HepG2 (cell line): ENCODE results near the gene AKAP1. TPM values are rescaled to one million over a fixed set of nuclear protein-coding genes. Genes with fewer than 3 reads are reported as not detected.

Experiments
- ATAC-seq: fragments of 200-7000 bp; cut with Tn5 transposase; 3 replicates; pipeline ENCODE4 v1.9.1; 2020; ENCODE audit warnings: mild to moderate bottlenecking, moderate library complexity
- BruUV-seq: library from RNA; stranded (reverse); fragments of 400-500 nt; replicated peaks from 2 replicates; lab custom pipeline; 2021; lab: Mats Ljungman, UMichigan
- CTCF ChIA-PET: fragments of 300-600 bp; formaldehyde crosslinking; extraction: SDS; loops from one replicate; lab custom pipeline; 2021; ENCODE audit warnings: low total read pairs, inconsistent platforms, low intra/inter-chr PET ratio; lab: Yijun Ruan, JAX
- POLR2A ChIA-PET: fragments of 350-600 bp; sonication (Branson Sonifier 250); formaldehyde crosslinking; loops from one replicate; lab custom pipeline; 2020; ENCODE audit warnings: antibody characterized with exemption, inconsistent platforms; lab: Yijun Ruan, JAX
- DNase-seq: peaks from one replicate; pipeline ENCODE4 v3.0.0-alpha.2; 2015; ENCODE audit warnings: low spot score
- FAIRE-seq: peaks from 3 replicates; lab custom pipeline; 2011; peaks lifted over from hg19 to GRCh38; lab: Jason Lieb, UNC
- H2AFZ ChIP-seq: one replicate; pipeline ENCODE4 v1.6.1; 2011; ENCODE audit warnings: low read length, inconsistent platforms
- H3K27ac ChIP-seq: fragments of 300-600 bp; 3 replicates; pipeline ENCODE4 v1.8.0; 2011; ENCODE audit warnings: mixed run types, mild to moderate bottlenecking, mixed read lengths, low read length, inconsistent platforms; ENCODE audit not compliant: insufficient read depth; ENCODE audit errors: extremely low read length
- H3K27me3 ChIP-seq, 2 experiments: fragments of 200-600 bp in 1 of 2; 2 replicates in 1 of 2; 3 replicates in 1 of 2; pipeline versions ENCODE4 v1.6.0 to v1.8.0; 2011; ENCODE audit warnings: low read length in 2 of 2, mild to moderate bottlenecking in 2 of 2, moderate library complexity in 2 of 2, inconsistent platforms in 1 of 2; ENCODE audit not compliant: insufficient read depth in 2 of 2, control insufficient read depth in 1 of 2
- H3K36me3 ChIP-seq, 2 experiments: fragments of 200-600 bp in 1 of 2; replicated peaks in 1 of 2; 2 replicates in 1 of 2; 3 replicates in 1 of 2; pipeline versions ENCODE4 v1.5.1 to v1.8.0; 2011; ENCODE audit warnings: low read length in 2 of 2, inconsistent platforms in 1 of 2; ENCODE audit not compliant: insufficient read depth in 2 of 2, control insufficient read depth in 1 of 2
- H3K4me1 ChIP-seq: 2 replicates; pipeline ENCODE4 v1.5.1; 2012; ENCODE audit warnings: low read length, inconsistent platforms; ENCODE audit not compliant: insufficient read depth
- H3K4me2 ChIP-seq: 2 replicates; pipeline ENCODE4 v1.6.0; 2011; ENCODE audit warnings: low read depth, low read length, inconsistent platforms
- H3K4me3 ChIP-seq, 3 experiments: fragments of 200-600 bp in 1 of 3; sonication (generic), shearing (Covaris generic) in 1 of 3; replicated peaks in 1 of 3; 2 replicates each; pipeline ENCODE4 v1.5.1; 2011 to 2016; ENCODE audit warnings: low read length in 3 of 3, inconsistent platforms in 2 of 3, low read depth in 2 of 3, mild to moderate bottlenecking in 2 of 3, control low read depth in 1 of 3, mixed read lengths in 1 of 3; ENCODE audit not compliant: insufficient read depth in 1 of 3
- H3K79me2 ChIP-seq: one replicate; pipeline ENCODE4 v1.6.1; 2011; ENCODE audit warnings: low read length, inconsistent platforms; ENCODE audit not compliant: insufficient read depth
- H3K9ac ChIP-seq: 2 replicates; pipeline ENCODE4 v1.6.0; 2011; ENCODE audit warnings: mild to moderate bottlenecking, low read depth, low read length, inconsistent platforms; ENCODE audit not compliant: insufficient read depth
- H3K9me3 ChIP-seq: 2 replicates; pipeline ENCODE4 v1.5.1; 2012; ENCODE audit warnings: mild to moderate bottlenecking, low read length
- H4K20me1 ChIP-seq: 2 replicates; pipeline ENCODE4 v1.6.0; 2011; ENCODE audit warnings: inconsistent platforms, mild to moderate bottlenecking, low read length, moderate library complexity; ENCODE audit not compliant: insufficient read depth
- GATA4 ChIP-seq: sonication (generic); IDR thresholded peaks from 2 replicates; pipeline ENCODE4 v1.6.1; 2016; ENCODE audit warnings: antibody characterized with exemption, low read depth, borderline replicate concordance
- KLF6 ChIP-seq: IDR thresholded peaks from 2 replicates; pipeline ENCODE4 v1.8.0; 2016; ENCODE audit warnings: missing biosample characterization, missing genetic modification reagents
- MBNL3 ChIP-seq: fragments of 250-450 bp; sonication (Bioruptor Pico); conservative IDR thresholded peaks from 2 replicates; pipeline ENCODE4 v1.8.0; 2022; ENCODE audit warnings: mild to moderate bottlenecking, inconsistent platforms
- MED8 ChIP-seq: sonication (generic); formaldehyde crosslinking; IDR thresholded peaks from 2 replicates; pipeline ENCODE4 v1.8.1; 2023; ENCODE audit warnings: mild to moderate bottlenecking, missing genetic modification reagents; ENCODE audit not compliant: insufficient replicate concordance
- NFE2 ChIP-seq: sonication (generic); formaldehyde crosslinking; IDR thresholded peaks from 2 replicates; pipeline ENCODE4 v1.4.0; 2020; ENCODE audit warnings: missing genetic modification reagents
- NFE2L1 ChIP-seq: sonication (generic); formaldehyde crosslinking; IDR thresholded peaks from 2 replicates; pipeline ENCODE4 v1.4.0; 2020; ENCODE audit warnings: missing genetic modification reagents, mild to moderate bottlenecking, borderline replicate concordance
- PHF8 ChIP-seq: sonication (generic); formaldehyde crosslinking; IDR thresholded peaks from 2 replicates; pipeline ENCODE4 v1.5.0; 2020; ENCODE audit warnings: missing genetic modification reagents
- POGK ChIP-seq: sonication (generic); formaldehyde crosslinking; conservative IDR thresholded peaks from 2 replicates; pipeline ENCODE4 v1.8.0; 2022; ENCODE audit warnings: mild to moderate bottlenecking, moderate library complexity, missing genetic modification reagents
- SMAD3 ChIP-seq: sonication (generic); formaldehyde crosslinking; IDR thresholded peaks from 2 replicates; pipeline ENCODE4 v1.4.0; 2020; ENCODE audit warnings: missing genetic modification reagents
- SRSF1 ChIP-seq: fragments of 200-400 bp; formaldehyde crosslinking; optimal IDR thresholded peaks from 2 replicates; pipeline ENCODE3; 2017; ENCODE audit warnings: mild to moderate bottlenecking, low read depth, low read length, moderate library complexity
- ZBTB20 ChIP-seq: sonication (generic); formaldehyde crosslinking; IDR thresholded peaks from 2 replicates; pipeline ENCODE4 v1.8.1; 2023; ENCODE audit warnings: missing genetic modification reagents, low read depth, mild to moderate bottlenecking, borderline replicate concordance
- ZNF124 ChIP-seq: sonication (generic); formaldehyde crosslinking; IDR thresholded peaks from 2 replicates; pipeline ENCODE4 v1.4.0; 2020; ENCODE audit warnings: missing genetic modification reagents
- ZNF354B ChIP-seq: sonication (generic); formaldehyde crosslinking; IDR thresholded peaks from 2 replicates; pipeline ENCODE4 v1.8.0; 2022; ENCODE audit warnings: mild to moderate bottlenecking, missing genetic modification reagents
- ZNF567 ChIP-seq: sonication (generic); formaldehyde crosslinking; IDR thresholded peaks from 2 replicates; pipeline ENCODE4 v1.8.1; 2023; ENCODE audit warnings: mild to moderate bottlenecking, missing genetic modification reagents, borderline replicate concordance
- ZNF703 ChIP-seq: sonication (generic); formaldehyde crosslinking; IDR thresholded peaks from 2 replicates; pipeline ENCODE4 v1.5.1; 2020; ENCODE audit warnings: missing genetic modification reagents, mild to moderate bottlenecking, moderate library complexity, borderline replicate concordance
- ZNF883 ChIP-seq: sonication (generic); formaldehyde crosslinking; IDR thresholded peaks from 2 replicates; pipeline ENCODE4 v1.5.1; 2020; ENCODE audit warnings: mild to moderate bottlenecking, missing genetic modification reagents; ENCODE audit errors: not compliant biosample characterization
- ZNF891 ChIP-seq: sonication (generic); formaldehyde crosslinking; IDR thresholded peaks from 2 replicates; pipeline ENCODE4 v1.5.0; 2020; ENCODE audit warnings: mild to moderate bottlenecking, missing genetic modification reagents
- WGBS: methylation state at CpG from one replicate; pipeline ENCODE4 v1.1.6; 2017; ENCODE audit warnings: low lambda C conversion rate; 5-methylcytosine and 5-hydroxymethylcytosine counted together
- in situ Hi-C: cut with HindIII; loops from 2 replicates; pipeline ENCODE4 v1.10.0; 2017; ENCODE audit warnings: low pct_unique_long_range_greater_than_20kb; ENCODE audit not compliant: extremely low pct_ligation_motif_present
- intact Hi-C: fragments of 100-400 bp; cut with micrococcal nuclease; formaldehyde crosslinking; loops from one replicate; pipeline ENCODE4 v1.10.0; 2022; ENCODE audit not compliant: unreplicated experiment
- polyA plus RNA-seq, 8 experiments: library from polyadenylated mRNA; depleted of rRNA in 3 of 8; stranded (reverse) in 7 of 8; unstranded in 1 of 8; fragments of >200 nt; fragmentation: Illumina TruSeq in 4 of 8; extraction: Trizol in 4 of 8; gene quantifications; 2 replicates each; pipeline versions ENCODE4 v1.2.1 to v1.2.3, GENCODE V29; 2011 to 2016; ENCODE audit warnings: low read depth in 4 of 8, missing spikeins in 1 of 8, mixed read lengths in 1 of 8; ENCODE audit not compliant: insufficient read depth in 1 of 8
- total RNA-seq, 5 experiments: library from RNA; depleted of rRNA; stranded (reverse); fragments of >200 nt; fragmentation: Illumina TruSeq; extraction: Trizol; gene quantifications; 2 replicates each; pipeline ENCODE4 v1.2.3, GENCODE V29; 2016; ENCODE audit warnings: low read depth in 1 of 5
- TF ChIP-seq, protein P1 (sequence below): sonication (generic); formaldehyde crosslinking; IDR thresholded peaks from 2 replicates; pipeline ENCODE4 v1.5.0; 2020; ENCODE audit warnings: missing genetic modification reagents, mild to moderate bottlenecking, borderline replicate concordance
- TF ChIP-seq, protein P2 (sequence below): sonication (generic); formaldehyde crosslinking; IDR thresholded peaks from 2 replicates; pipeline ENCODE4 v1.4.0; 2020; ENCODE audit warnings: missing genetic modification reagents, mild to moderate bottlenecking, borderline replicate concordance

Gene AKAP1
- total and polyA plus RNA-seq, 2 of the 13 experiments (the other 11 are each of a cell fraction or from before 2014, with no cell fraction given): 101 to 131 TPM

DNA sequence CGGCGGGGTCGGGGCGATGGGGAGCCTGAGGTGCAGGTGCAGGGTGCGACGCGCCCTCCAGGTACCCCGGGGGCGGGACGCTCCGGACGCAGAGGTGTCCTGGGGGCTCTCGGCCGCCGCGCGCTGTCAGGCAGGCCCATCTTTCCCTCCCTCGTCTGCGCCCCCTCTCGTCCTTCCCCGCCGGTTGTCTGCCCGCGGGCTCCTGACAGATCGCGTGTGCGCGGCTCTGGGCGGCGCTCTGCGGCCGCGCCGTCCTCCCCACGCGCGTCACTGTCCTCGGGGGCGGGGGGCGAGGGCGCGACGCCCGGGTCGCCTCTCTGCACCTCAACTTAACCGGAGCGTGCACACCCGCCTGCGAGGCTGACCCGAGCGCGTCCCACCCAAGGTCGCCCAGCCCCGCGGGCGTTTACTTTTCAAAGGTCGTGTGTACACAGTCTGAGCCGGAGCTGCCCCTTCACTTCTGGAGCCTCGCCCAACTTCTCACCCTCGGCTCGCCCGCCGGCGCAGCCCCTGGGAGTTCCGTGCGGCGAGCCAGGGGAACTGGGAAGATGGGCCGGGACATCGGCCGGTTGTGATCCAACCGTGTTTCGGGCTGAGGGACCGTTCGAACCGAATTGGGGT, 512 bp downstream of the AKAP1 start:
- H3K27me3 ChIP-seq: no peaks in the 10 kb centered on the region; a peak in 1 of 5 replicates
- peaks cover 0 to 15% of the 10 kb centered on the region in 2 experiments; a peak in 2 of 5 replicates for H3K36me3 ChIP-seq
- FAIRE-seq (no peak), DNase-seq (peak; percentile 94), ATAC-seq (peak; percentile 89)
- H3K4me1 ChIP-seq: peaks cover 69% of the 10 kb centered on the region
- in situ Hi-C loops: no loop called here
- H3K79me2 ChIP-seq: peaks cover 46% of the 10 kb centered on the region
- intact Hi-C loops: loop anchor here (5.0 kb wide), 2 partner anchors 37 to 108 kb away; partner anchors contain the start of gene SCPEP1
- H4K20me1 ChIP-seq: peaks cover 39% of the 10 kb centered on the region
- no peak overlapping the region for H2AFZ ChIP-seq
- no TSS peak for BruUV-seq
- peak overlapping the region; percentile 87 for H3K4me2 ChIP-seq
- ChIA-PET CTCF (interaction anchor here (0.9 kb wide), 1 partner anchor 28 kb away, joined by 3 read pairs; no protein-coding TSS in a partner anchor), POLR2A (interaction anchor here (0.6 to 5.8 kb wide), 18 partner anchors 8 to 999 kb away, joined by 3 to 82 read pairs (median 5); partner anchors contain the start of genes COIL, DYNLL2, MRPS23 and MSI2)
- no peaks in the 10 kb centered on the region for H3K9me3 ChIP-seq
- H3K27ac ChIP-seq: peak overlapping the region; percentile 92
- 0% methylated on average over 12 of the region's 75 CpGs for WGBS
- H3K9ac ChIP-seq: peak overlapping the region; percentile 81
- peak overlapping the region; percentile 69 to 100 (median 85) for H3K4me3 ChIP-seq
- TF ChIP-seq ZNF883 (CRISPR knock-in tag) (peak; percentile 96), ZBTB20 (CRISPR knock-in tag) (peak; percentile 55), SMAD3 (CRISPR knock-in tag) (peak; percentile 96), PHF8 (CRISPR knock-in tag) (peak; percentile 82), MED8 (CRISPR knock-in tag) (peak; percentile 96), NFE2L1 (no peak), NFE2 (no peak), ZNF124 (CRISPR knock-in tag) (peak; percentile 73), POGK (CRISPR knock-in tag) (peak; percentile 92), ZNF354B (CRISPR knock-in tag) (no peak), ZNF567 (CRISPR knock-in tag) (0 out of 2 replicates have a peak, but pooled peaks have one; percentile 14), KLF6 (CRISPR knock-in tag) (0 out of 2 replicates have a peak, but pooled peaks have one; percentile 54), GATA4 (peak; percentile 31; the same call in 1 of the 2 replicates), SRSF1 (peak; percentile 70), MBNL3 (no peak), ZNF891 (CRISPR knock-in tag) (peak; percentile 30; the same call in 1 of the 2 replicates), ZNF703 (CRISPR knock-in tag) (peak; percentile 95; the same call in 1 of the 2 replicates)
- TF ChIP-seq, protein P1, sequence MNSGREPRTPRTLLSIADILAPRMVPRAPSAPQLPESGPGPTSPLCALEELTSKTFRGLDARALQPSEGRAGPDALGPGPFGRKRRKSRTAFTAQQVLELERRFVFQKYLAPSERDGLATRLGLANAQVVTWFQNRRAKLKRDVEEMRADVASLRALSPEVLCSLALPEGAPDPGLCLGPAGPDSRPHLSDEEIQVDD (CRISPR knock-in tag): 0 out of 2 replicates have a peak, but pooled peaks have one; percentile 66
- TF ChIP-seq, protein P2, sequence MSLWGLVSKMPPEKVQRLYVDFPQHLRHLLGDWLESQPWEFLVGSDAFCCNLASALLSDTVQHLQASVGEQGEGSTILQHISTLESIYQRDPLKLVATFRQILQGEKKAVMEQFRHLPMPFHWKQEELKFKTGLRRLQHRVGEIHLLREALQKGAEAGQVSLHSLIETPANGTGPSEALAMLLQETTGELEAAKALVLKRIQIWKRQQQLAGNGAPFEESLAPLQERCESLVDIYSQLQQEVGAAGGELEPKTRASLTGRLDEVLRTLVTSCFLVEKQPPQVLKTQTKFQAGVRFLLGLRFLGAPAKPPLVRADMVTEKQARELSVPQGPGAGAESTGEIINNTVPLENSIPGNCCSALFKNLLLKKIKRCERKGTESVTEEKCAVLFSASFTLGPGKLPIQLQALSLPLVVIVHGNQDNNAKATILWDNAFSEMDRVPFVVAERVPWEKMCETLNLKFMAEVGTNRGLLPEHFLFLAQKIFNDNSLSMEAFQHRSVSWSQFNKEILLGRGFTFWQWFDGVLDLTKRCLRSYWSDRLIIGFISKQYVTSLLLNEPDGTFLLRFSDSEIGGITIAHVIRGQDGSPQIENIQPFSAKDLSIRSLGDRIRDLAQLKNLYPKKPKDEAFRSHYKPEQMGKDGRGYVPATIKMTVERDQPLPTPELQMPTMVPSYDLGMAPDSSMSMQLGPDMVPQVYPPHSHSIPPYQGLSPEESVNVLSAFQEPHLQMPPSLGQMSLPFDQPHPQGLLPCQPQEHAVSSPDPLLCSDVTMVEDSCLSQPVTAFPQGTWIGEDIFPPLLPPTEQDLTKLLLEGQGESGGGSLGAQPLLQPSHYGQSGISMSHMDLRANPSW: peak; percentile 90; the same call in 1 of the 2 replicates
